Activated T-cell treated with anti-CD3 and anti-CD28 coated beads, Interleukin-2, amount 50 U/mL, for 1 hour (primary cell): ENCODE measurements around the gene GRIK4.

Experiments used
- DNase-seq: peaks from one replicate; pipeline ENCODE4 v3.0.0-alpha.2; 2020

The GRIK4 gene

GRCh38 chr11:120714438-120714837, 202.9 kb downstream of the GRIK4 start:
- DNase-seq = no peak

DNA sequence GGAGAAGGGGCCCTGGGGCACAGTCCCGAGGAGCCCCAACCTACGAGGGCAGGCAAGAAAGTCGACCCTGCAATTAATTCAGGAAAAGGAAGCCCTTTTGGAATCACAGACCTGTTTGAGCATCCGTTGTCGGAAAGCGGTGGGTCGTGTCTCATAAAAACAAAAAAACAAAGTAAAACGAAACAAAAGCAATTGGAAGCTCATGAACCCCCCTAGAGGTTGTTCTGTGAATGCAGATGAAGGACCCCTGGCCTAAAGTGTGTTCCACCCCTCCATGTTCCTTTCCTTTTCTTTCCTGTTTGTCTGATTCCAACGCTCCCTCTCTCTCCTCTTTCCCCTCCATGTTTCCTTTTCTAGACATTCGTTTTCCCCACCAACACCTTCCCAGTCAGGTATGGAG, 203.7 kb downstream of the GRIK4 start:
- DNase-seq = no peak

GRCh38 chr11:120717042-120717441, 205.5 kb downstream of the GRIK4 start:
- DNase-seq = no peak

- DNase-seq = no peak
Measured at GRCh38 chr11:120717623-120718022, 206.1 kb downstream of the GRIK4 start.

- DNase-seq = no peak
Measured at GRCh38 chr11:120718171-120718570, 206.6 kb downstream of the GRIK4 start.

GRCh38 chr11:120719348-120719747, 207.8 kb downstream of the GRIK4 start:
- no peak for DNase-seq

- DNase-seq = no peak
Measured at GRCh38 chr11:120720760-120721159, 209.2 kb downstream of the GRIK4 start.

GRCh38 chr11:120722524-120722923, 211.0 kb downstream of the GRIK4 start:
- DNase-seq = no peak

- no peak for DNase-seq
Measured at GRCh38 chr11:120723751-120724150, 212.2 kb downstream of the GRIK4 start.

- DNase-seq = no peak
Measured at GRCh38 chr11:120727752-120728151, 216.2 kb downstream of the GRIK4 start.

DNA sequence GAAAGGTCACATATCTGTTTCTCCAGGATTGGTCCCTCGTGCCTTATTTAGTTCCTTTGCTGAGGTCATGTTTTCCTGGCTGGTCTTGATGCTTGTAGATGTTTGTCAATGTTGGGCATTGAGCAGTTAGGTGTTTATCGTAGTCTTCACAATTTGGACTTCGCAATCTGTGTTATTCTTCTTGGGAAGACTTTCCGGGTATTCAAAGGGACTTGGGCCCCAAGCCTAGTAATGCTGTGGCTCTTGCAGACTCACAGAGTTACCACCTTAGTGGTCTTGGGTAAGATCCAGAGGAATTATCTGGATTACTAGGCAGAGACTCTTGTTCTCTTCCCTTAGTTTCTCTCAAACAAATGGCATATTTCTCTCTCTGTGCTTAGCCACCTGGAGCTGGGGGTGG, 223.5 kb downstream of the GRIK4 start:
- no peak for DNase-seq

- DNase-seq = no peak
Measured at GRCh38 chr11:120738516-120739046, 227.0 kb downstream of the GRIK4 start.

GRCh38 chr11:120739780-120740179, 228.2 kb downstream of the GRIK4 start:
- no peak for DNase-seq

DNA sequence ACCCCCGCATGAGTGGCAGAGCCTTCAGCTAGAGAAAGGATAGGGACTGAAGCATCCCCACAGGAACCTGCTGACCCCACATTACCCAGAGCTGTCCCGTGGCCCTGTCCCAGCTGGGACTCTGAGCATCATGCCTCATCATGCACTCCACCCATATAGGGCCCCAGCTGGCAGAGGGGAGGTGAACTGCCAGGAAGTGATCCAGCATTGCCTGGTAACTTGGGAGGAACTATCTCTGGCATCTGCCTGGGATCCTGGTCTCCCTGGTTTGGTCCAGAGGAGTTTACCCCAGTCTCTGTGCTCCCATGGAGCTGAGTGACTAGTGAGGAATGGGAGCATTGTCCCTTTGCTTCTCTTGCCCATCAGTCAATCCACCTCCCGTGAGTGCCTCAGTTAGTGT, 228.8 kb downstream of the GRIK4 start:
- no peak for DNase-seq

- no peak for DNase-seq
Measured at GRCh38 chr11:120744016-120744994, 232.8 kb downstream of the GRIK4 start.

DNA sequence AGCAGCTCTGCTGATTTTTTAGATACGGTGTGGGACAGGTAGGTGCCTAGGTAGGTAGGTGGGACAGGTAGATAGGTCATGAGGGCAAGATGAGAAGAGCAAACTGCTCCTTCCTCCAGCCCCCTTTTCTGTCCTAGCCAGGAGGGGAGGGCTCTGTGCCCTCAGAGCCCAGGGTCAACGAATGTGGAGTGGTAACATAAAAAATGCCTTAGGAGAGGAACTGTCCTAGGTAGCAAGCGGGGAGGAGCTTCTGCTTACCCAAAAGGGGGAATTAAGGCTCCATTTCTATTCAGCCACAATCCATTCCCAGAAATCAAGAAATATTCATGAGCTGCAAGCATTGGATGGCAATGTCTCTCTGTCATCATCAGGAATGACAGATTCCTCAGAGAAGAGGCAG, 234.8 kb downstream of the GRIK4 start:
- DNase-seq = no peak

- no peak for DNase-seq
Measured at GRCh38 chr11:120746836-120747609, 235.5 kb downstream of the GRIK4 start.

- DNase-seq = no peak
Measured at GRCh38 chr11:120747850-120748814, 236.6 kb downstream of the GRIK4 start.

- no peak for DNase-seq
Measured at GRCh38 chr11:120749395-120749794, 237.8 kb downstream of the GRIK4 start.

DNA sequence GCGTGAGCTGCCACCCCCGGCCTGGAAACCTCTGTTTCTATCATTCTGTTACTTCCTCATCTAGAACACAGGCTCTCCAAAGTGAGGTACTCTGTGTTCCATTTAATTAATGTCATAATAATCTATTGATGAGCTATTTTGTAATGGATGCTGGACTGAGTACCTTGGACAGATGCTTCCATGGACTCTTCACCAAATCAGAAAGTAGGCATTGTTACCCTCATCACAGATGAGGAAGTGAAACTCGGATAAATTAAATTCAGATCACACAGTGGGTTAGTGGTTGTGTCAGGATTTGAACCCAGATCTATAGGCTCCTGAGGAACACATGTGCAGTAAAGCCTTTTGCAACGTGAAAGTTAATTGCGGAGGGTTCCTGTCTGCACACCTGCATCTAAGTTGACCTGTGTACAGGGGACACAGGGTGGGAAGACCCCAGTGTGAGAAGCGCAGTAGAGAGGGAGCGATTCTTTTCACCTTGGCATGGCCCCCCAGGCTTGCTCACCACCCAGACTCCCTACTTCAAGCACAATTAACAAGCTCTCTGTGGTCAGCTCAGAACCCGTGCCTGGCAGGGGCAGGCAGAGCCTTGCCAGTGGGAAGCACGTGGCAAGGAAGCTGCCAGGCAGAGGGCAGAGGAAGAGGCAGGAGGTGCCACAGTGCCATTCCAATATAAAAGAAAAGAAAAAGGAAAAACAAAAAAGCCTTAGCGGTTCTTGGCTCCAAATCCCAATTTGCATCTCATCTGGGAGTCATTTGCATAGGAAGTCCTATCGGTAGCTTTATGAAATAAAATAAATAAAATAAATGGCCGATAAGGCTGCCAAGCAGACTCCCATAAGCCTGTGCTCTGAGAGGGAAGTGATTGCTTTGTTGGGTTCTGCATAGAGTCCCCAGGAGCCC, 239.3 kb downstream of the GRIK4 start:
- DNase-seq = no peak

GRCh38 chr11:120751550-120751949, 240.0 kb downstream of the GRIK4 start:
- DNase-seq = no peak
